K562 (cell line): Measurements from ENCODE around the gene PARK7. TPM values are rescaled to one million over a fixed set of nuclear protein-coding genes. Genes with fewer than 3 reads are reported as not detected.

Experiments used
- ATF1 ChIP-seq, 2 experiments: fragments of 450-650 bp in 1 of 2; IDR thresholded peaks; 2 replicates each; pipeline ENCODE4 v1.6.1; 2016; ENCODE audit warnings: missing compliant biosample characterization in 1 of 2, missing genetic modification characterization in 1 of 2
- CEBPB ChIP-seq: fragments of 450-650 bp; IDR thresholded peaks from 2 replicates; pipeline ENCODE4 v1.6.1; 2016; ENCODE audit warnings: missing genetic modification characterization, missing compliant biosample characterization
- CHD1 ChIP-seq: fragments of 200-600 bp; sonication (generic); IDR thresholded peaks from one replicate; pipeline ENCODE4 v1.6.1; 2012; ENCODE audit warnings: mild to moderate bottlenecking, moderate library complexity, low read length, inconsistent platforms
- CXXC5 ChIP-seq: fragments of 250-450 bp; sonication (Bioruptor Pico); IDR thresholded peaks from 2 replicates; pipeline ENCODE4 v1.8.0; 2022; ENCODE audit warnings: inconsistent platforms, mild to moderate bottlenecking, moderate library complexity
- DMBX1 ChIP-seq: fragments of 250-450 bp; sonication (Bioruptor Pico); IDR thresholded peaks from 2 replicates; pipeline ENCODE4 v1.8.0; 2022; ENCODE audit warnings: inconsistent platforms, mild to moderate bottlenecking, moderate library complexity, borderline replicate concordance
- ETV6 ChIP-seq, 3 experiments: fragments of 150-350 bp in 1 of 3; sonication (generic) in 1 of 3; formaldehyde crosslinking in 1 of 3; IDR thresholded peaks; 2 replicates each; pipeline versions ENCODE4 v1.6.1 to v1.8.0; 2014 to 2022; ENCODE audit warnings: borderline replicate concordance in 2 of 3, low read depth in 2 of 3, antibody characterized with exemption in 1 of 3, low read length in 1 of 3, mild to moderate bottlenecking in 1 of 3, missing genetic modification reagents in 1 of 3
- FOXA3 ChIP-seq, 2 experiments: fragments of 450-650 bp in 1 of 2; sonication (generic) in 1 of 2; formaldehyde crosslinking; IDR thresholded peaks in 1 of 2; conservative IDR thresholded peaks in 1 of 2; 2 replicates each; pipeline versions ENCODE4 v1.4.0 to v1.8.0; 2020 to 2022; ENCODE audit warnings: mild to moderate bottlenecking in 2 of 2, missing genetic modification reagents in 1 of 2
- IFI16 ChIP-seq: fragments of 250-450 bp; sonication (Bioruptor Pico); IDR thresholded peaks from 2 replicates; pipeline ENCODE4 v2.1.2; 2022; ENCODE audit warnings: mild to moderate bottlenecking, inconsistent platforms
- KAT7 ChIP-seq: sonication (generic); formaldehyde crosslinking; IDR thresholded peaks from 2 replicates; pipeline ENCODE4 v1.8.0; 2022; ENCODE audit warnings: missing genetic modification reagents, mild to moderate bottlenecking, borderline replicate concordance
- KLF16 ChIP-seq: IDR thresholded peaks from 2 replicates; pipeline ENCODE4 v1.6.1; 2016; ENCODE audit warnings: antibody characterized with exemption
- NR1H2 ChIP-seq: sonication (generic); formaldehyde crosslinking; IDR thresholded peaks from 2 replicates; pipeline ENCODE4 v1.4.0; 2020; ENCODE audit warnings: mild to moderate bottlenecking, missing genetic modification reagents
- NR2C2 ChIP-seq, 2 experiments: fragments of 200-800 bp in 1 of 2; sonication (Bioruptor generic) in 1 of 2; sonication (generic) in 1 of 2; formaldehyde crosslinking in 1 of 2; IDR thresholded peaks; 2 replicates each; pipeline versions ENCODE4 v1.6.1 to v1.8.0; 2016 to 2022; ENCODE audit warnings: mild to moderate bottlenecking in 1 of 2, missing compliant biosample characterization in 1 of 2, missing genetic modification characterization in 1 of 2, missing genetic modification reagents in 1 of 2
- RB1 ChIP-seq: fragments of 450-650 bp; IDR thresholded peaks from 2 replicates; pipeline ENCODE4 v1.6.1; 2017; ENCODE audit warnings: low read depth, mild to moderate bottlenecking
- RCOR1 ChIP-seq, 2 experiments: IDR thresholded peaks; 2 replicates each; pipeline ENCODE4 v1.6.1; 2012; ENCODE audit warnings: low read depth in 2 of 2, low read length in 2 of 2, borderline replicate concordance in 1 of 2, improper control_type of control experiment in 1 of 2
- SNRNP70 ChIP-seq: fragments of 200-400 bp; formaldehyde crosslinking; optimal IDR thresholded peaks from 2 replicates; pipeline ENCODE3; 2017; ENCODE audit warnings: low read depth, low read length
- SRSF7 ChIP-seq: fragments of 200-400 bp; formaldehyde crosslinking; optimal IDR thresholded peaks from 2 replicates; pipeline ENCODE3; 2017; ENCODE audit warnings: mild to moderate bottlenecking, low read depth, low read length
- TRIM28 ChIP-seq: fragments of 450-650 bp; IDR thresholded peaks from 2 replicates; pipeline ENCODE4 v1.6.1; 2017
- ZNF23 ChIP-seq: fragments of 250-450 bp; sonication (Bioruptor Pico); IDR thresholded peaks from 2 replicates; pipeline ENCODE4 v1.4.0; 2020; ENCODE audit warnings: mild to moderate bottlenecking
- ZNF263 ChIP-seq: sonication (generic); formaldehyde crosslinking; IDR thresholded peaks from 2 replicates; pipeline ENCODE4 v1.8.0; 2022; ENCODE audit warnings: mild to moderate bottlenecking, missing genetic modification reagents, borderline replicate concordance
- ZNF3 ChIP-seq: fragments of 250-450 bp; sonication (Bioruptor Pico); IDR thresholded peaks from 2 replicates; pipeline ENCODE4 v1.5.0; 2021; ENCODE audit warnings: mild to moderate bottlenecking, moderate library complexity
- ZNF561 ChIP-seq: fragments of 450-650 bp; formaldehyde crosslinking; conservative IDR thresholded peaks from 2 replicates; pipeline ENCODE4 v1.4.0; 2020; ENCODE audit warnings: mild to moderate bottlenecking, moderate library complexity
- ZNF586 ChIP-seq: fragments of 450-650 bp; formaldehyde crosslinking; conservative IDR thresholded peaks from 2 replicates; pipeline ENCODE4 v1.4.0; 2020; ENCODE audit warnings: mild to moderate bottlenecking, moderate library complexity
- polyA plus RNA-seq, 8 experiments: library from polyadenylated mRNA; depleted of rRNA in 4 of 8; stranded (reverse) in 5 of 8; unstranded in 3 of 8; fragments of >200 nt; fragmentation: Nextera tagmentation in 2 of 8; fragmentation: Illumina TruSeq in 1 of 8; extraction: Ambion mirVana in 2 of 8; extraction: Trizol in 1 of 8; gene quantifications; 2 replicates each; pipeline versions ENCODE4 v1.2.1 to v1.2.3, GENCODE V29; 2011 to 2014; ENCODE audit warnings: inconsistent platforms in 1 of 8, missing spikeins in 1 of 8
- total RNA-seq, 7 experiments: library from RNA; depleted of rRNA in 6 of 7; stranded (reverse); fragments of >200 nt in 6 of 7; fragmentation: Illumina TruSeq in 2 of 7; extraction: Trizol in 2 of 7; gene quantifications; 2 replicates each; pipeline versions ENCODE4 v1.2.1 to v1.2.3, GENCODE V29; 2011 to 2021; ENCODE audit warnings: low replicate concordance in 1 of 7
- TF ChIP-seq, protein P1 (sequence below): IDR thresholded peaks from 2 replicates; pipeline ENCODE4 v1.6.1; 2011; ENCODE audit not compliant: insufficient read length; ENCODE audit errors: extremely low read depth
- TF ChIP-seq, protein P2 (sequence below): sonication (generic); formaldehyde crosslinking; IDR thresholded peaks from 2 replicates; pipeline ENCODE4 v1.8.1; 2023; ENCODE audit warnings: mild to moderate bottlenecking, missing genetic modification reagents

Gene PARK7
- total and polyA plus RNA-seq, 9 of the 15 experiments (the other 6 are each of a cell fraction or from before 2014, with no cell fraction given): 374 to 1,298 (median 484) TPM

DNA sequence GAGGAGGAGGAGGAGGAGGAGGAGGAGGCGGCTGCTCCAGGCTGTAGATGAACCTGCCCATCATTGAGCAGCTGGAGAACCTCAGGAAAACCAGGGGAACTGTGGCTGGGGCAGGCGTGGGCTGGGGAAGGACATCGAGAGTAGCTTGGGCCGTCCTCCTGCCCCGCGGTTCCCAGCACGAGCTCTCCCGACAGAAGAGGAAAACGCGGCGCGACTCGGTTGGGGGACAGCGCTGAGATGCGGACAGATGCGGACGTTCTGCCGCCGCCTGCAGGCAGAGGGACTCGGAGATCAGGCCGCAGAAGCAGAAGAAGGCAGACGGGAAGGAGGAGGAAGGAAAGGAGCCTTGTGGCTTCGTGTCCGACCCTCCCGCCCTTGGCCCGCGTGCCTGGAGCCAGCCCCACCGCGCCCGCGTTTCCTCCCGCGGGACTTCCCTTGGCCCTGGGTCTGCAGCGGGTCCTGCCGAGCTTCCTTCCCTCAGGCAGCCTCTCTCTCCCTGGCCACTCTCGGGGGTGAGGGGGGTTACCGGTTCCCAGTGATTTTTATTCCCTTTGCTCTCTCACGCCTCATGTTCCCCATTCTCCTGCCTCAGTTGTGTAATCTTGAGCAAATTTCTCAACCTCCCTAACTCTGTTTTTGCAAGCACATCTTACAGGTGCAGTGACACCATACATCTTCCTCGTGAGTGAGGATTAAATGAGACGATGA, 19.1 kb upstream of the PARK7 start (continued):
- TF ChIP-seq RCOR1 (IDR thresholded peaks at IDR 0.05; ENCODE audit: borderline replicate concordance in 1 of 2, low read depth in 2 of 2, low read length in 2 of 2) (peak in 1 of 2 experiments; percentile 74; a peak in 2 of 4 replicates), CEBPB (tag) (peak; percentile 30; the same call in 1 of the 2 replicates), ETV6 (IDR thresholded peaks at IDR 0.05; ENCODE audit: borderline replicate concordance in 1 of 2, low read depth in 2 of 2, low read length in 1 of 2) (no peak), ETV6 (CRISPR knock-in tag; IDR thresholded peaks at IDR 0.05; ENCODE audit: borderline replicate concordance) (peak; percentile 79; the same call in 1 of the 2 replicates), SRSF7 (no peak), KLF16 (no peak), ZNF561 (CRISPR knock-in tag) (no peak), SNRNP70 (no peak), CXXC5 (peak; percentile 72), ZNF586 (CRISPR knock-in tag) (no peak), ZNF23 (CRISPR knock-in tag) (no peak), KAT7 (CRISPR knock-in tag) (no peak), FOXA3 (CRISPR knock-in tag; conservative IDR thresholded peaks at IDR 0.05 in 1 of 2, IDR thresholded peaks at IDR 0.05 in 1 of 2) (peak in 1 of 2 experiments; percentile 84; a peak in 1 of 4 replicates), ATF1 (CRISPR knock-in tag; IDR thresholded peaks at IDR 0.05) (no peak), ATF1 (tag; IDR thresholded peaks at IDR 0.05) (no peak), IFI16 (no peak), ZNF263 (CRISPR knock-in tag) (peak; percentile 91), TRIM28 (no peak), RB1 (peak; percentile 40; the same call in 1 of the 2 replicates), DMBX1 (CRISPR knock-in tag) (0 out of 2 replicates have a peak, but pooled peaks have one; percentile 42), ZNF3 (CRISPR knock-in tag) (no peak), NR1H2 (CRISPR knock-in tag) (no peak), CHD1 (no peak), NR2C2 (CRISPR knock-in tag; IDR thresholded peaks at IDR 0.05) (peak; percentile 76), NR2C2 (tag; IDR thresholded peaks at IDR 0.05) (no peak)
- TF ChIP-seq, protein P1, sequence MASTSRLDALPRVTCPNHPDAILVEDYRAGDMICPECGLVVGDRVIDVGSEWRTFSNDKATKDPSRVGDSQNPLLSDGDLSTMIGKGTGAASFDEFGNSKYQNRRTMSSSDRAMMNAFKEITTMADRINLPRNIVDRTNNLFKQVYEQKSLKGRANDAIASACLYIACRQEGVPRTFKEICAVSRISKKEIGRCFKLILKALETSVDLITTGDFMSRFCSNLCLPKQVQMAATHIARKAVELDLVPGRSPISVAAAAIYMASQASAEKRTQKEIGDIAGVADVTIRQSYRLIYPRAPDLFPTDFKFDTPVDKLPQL: no peak
- TF ChIP-seq, protein P2, sequence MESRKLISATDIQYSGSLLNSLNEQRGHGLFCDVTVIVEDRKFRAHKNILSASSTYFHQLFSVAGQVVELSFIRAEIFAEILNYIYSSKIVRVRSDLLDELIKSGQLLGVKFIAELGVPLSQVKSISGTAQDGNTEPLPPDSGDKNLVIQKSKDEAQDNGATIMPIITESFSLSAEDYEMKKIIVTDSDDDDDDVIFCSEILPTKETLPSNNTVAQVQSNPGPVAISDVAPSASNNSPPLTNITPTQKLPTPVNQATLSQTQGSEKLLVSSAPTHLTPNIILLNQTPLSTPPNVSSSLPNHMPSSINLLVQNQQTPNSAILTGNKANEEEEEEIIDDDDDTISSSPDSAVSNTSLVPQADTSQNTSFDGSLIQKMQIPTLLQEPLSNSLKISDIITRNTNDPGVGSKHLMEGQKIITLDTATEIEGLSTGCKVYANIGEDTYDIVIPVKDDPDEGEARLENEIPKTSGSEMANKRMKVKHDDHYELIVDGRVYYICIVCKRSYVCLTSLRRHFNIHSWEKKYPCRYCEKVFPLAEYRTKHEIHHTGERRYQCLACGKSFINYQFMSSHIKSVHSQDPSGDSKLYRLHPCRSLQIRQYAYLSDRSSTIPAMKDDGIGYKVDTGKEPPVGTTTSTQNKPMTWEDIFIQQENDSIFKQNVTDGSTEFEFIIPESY (CRISPR knock-in tag): peak; percentile 69
